OCI-LY7 (cell line): ENCODE data around the gene CNTN1. TPM values are rescaled to one million over a fixed set of nuclear protein-coding genes. Genes with fewer than 3 reads are reported as not detected.

Source experiments
- BruUV-seq: library from RNA; stranded (reverse); fragments of 400-500 nt; replicated peaks from 2 replicates; lab custom pipeline; 2021; lab: Mats Ljungman, UMichigan
- CTCF ChIA-PET: fragments of 300-600 bp; sonication (Branson Sonifier 250); formaldehyde crosslinking; loops from one replicate; lab custom pipeline; 2022; ENCODE audit warnings: antibody characterized with exemption; ENCODE audit not compliant: unreplicated experiment; lab: Charles Lee
- POLR2A ChIA-PET: fragments of 300-600 bp; sonication (Branson Sonifier 250); formaldehyde crosslinking; loops from one replicate; lab custom pipeline; 2022; ENCODE audit warnings: antibody characterized with exemption; lab: Charles Lee
- DNase-seq: peaks from one replicate; pipeline ENCODE4 v3.0.0-alpha.2; 2015; ENCODE audit warnings: low spot score
- H2AFZ ChIP-seq: fragments of 200-600 bp; sonication (generic), shearing (Covaris generic); 2 replicates; pipeline ENCODE4 v1.6.1; 2014; ENCODE audit warnings: mild to moderate bottlenecking, antibody characterized with exemption, low read length, moderate library complexity
- H3K27ac ChIP-seq: fragments of 200-600 bp; sonication (generic); 2 replicates; pipeline ENCODE4 v1.5.1; 2014; ENCODE audit warnings: mixed run types, low read depth, mild to moderate bottlenecking, moderate library complexity, low read length, inconsistent platforms; ENCODE audit not compliant: poor library complexity, severe bottlenecking
- H3K36me3 ChIP-seq: fragments of 200-600 bp; sonication (generic); 2 replicates; pipeline ENCODE4 v1.6.1; 2014; ENCODE audit warnings: mild to moderate bottlenecking, antibody characterized with exemption, low read length, moderate library complexity, mixed read lengths; ENCODE audit not compliant: insufficient read depth
- H3K4me1 ChIP-seq: fragments of 200-600 bp; sonication (generic); 2 replicates; pipeline ENCODE4 v1.5.1; 2014; ENCODE audit warnings: mild to moderate bottlenecking, low read length; ENCODE audit not compliant: insufficient read depth, poor library complexity, severe bottlenecking
- H3K4me2 ChIP-seq: fragments of 200-600 bp; sonication (generic); 2 replicates; pipeline ENCODE4 v1.6.1; 2014; ENCODE audit warnings: mild to moderate bottlenecking, low read length
- H3K4me3 ChIP-seq: fragments of 200-600 bp; sonication (generic); 2 replicates; pipeline ENCODE4 v1.5.1; 2014; ENCODE audit warnings: mild to moderate bottlenecking, low read depth, low read length; ENCODE audit not compliant: poor library complexity, severe bottlenecking
- H3K79me2 ChIP-seq: fragments of 200-600 bp; sonication (generic); 2 replicates; pipeline ENCODE4 v1.6.1; 2016; ENCODE audit warnings: low read depth, mild to moderate bottlenecking, low read length, moderate library complexity, mixed read lengths; ENCODE audit not compliant: insufficient read depth
- H3K9me2 ChIP-seq: fragments of 200-600 bp; sonication (generic); 2 replicates; pipeline ENCODE4 v1.6.1; 2016; ENCODE audit warnings: mild to moderate bottlenecking, low read length, mixed read lengths; ENCODE audit not compliant: insufficient read depth
- H3K9me3 ChIP-seq: fragments of 200-600 bp; sonication (generic); 2 replicates; pipeline ENCODE4 v1.6.1; 2014; ENCODE audit warnings: mild to moderate bottlenecking, mixed run types, low read length, mixed read lengths
- H4K20me1 ChIP-seq: fragments of 200-600 bp; sonication (generic); 2 replicates; pipeline ENCODE4 v1.6.1; 2014; ENCODE audit warnings: mild to moderate bottlenecking, antibody characterized with exemption, low read length, moderate library complexity, mixed read lengths; ENCODE audit not compliant: insufficient read depth
- EZH2phosphoT487 ChIP-seq: fragments of 200-600 bp; sonication (generic); IDR thresholded peaks from 2 replicates; pipeline ENCODE4 v1.6.1; 2018; ENCODE audit warnings: low read depth, borderline replicate concordance, mild to moderate bottlenecking, mixed run types, antibody characterized with exemption, low read length, moderate library complexity, mixed read lengths
- intact Hi-C: fragments of 100-400 bp; cut with micrococcal nuclease; formaldehyde crosslinking; loops from one replicate; pipeline ENCODE4 v1.10.0; 2022; ENCODE audit not compliant: unreplicated experiment
- total RNA-seq, 2 experiments: library from RNA; depleted of rRNA in 1 of 2; stranded (reverse); fragments of >200 nt in 1 of 2; shearing (Covaris generic) in 1 of 2; gene quantifications; 2 replicates each; pipeline ENCODE4 v1.2.3, GENCODE V29; 2014 to 2022
- TF ChIP-seq, protein P1 (sequence below): fragments of 200-600 bp; sonication (generic); conservative IDR thresholded peaks from 2 replicates; pipeline ENCODE4 v1.5.1; 2014; ENCODE audit warnings: mild to moderate bottlenecking, antibody characterized with exemption, low read length, moderate library complexity, mixed read lengths

The CNTN1 gene
- total RNA-seq, 2 experiments from 2014 or later: not detected

DNA sequence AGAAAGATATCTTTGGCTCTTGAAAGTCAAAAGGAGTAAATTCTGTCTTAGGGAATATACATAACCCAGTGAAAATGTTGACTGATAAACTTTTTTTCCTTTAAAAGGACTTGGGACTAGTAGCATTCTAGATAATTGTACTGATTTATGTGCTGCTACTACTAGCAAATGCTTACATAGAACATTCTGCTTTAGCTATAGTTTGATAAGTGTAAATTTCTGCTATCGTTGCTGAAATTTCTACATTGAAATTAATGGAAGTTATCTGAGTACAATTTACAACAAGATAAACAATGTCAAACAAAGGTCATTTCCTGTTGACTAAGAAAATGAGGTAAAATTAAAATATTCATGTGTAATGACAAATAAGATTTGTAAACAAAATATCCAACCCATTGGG, 48.3 kb upstream of the CNTN1 start:
- ChIA-PET CTCF (no interaction called here), POLR2A (no interaction called here)
- no peaks in the 10 kb centered on the region for H4K20me1 ChIP-seq
- DNase-seq: no peak
- H3K4me3 ChIP-seq: no peak overlapping the region
- no peaks in the 10 kb centered on the region for H3K36me3 ChIP-seq
- H3K79me2 ChIP-seq: no peaks in the 10 kb centered on the region
- BruUV-seq: no TSS peak
- no peaks in the 10 kb centered on the region for H3K4me1 ChIP-seq
- no peak overlapping the region for H3K4me2 ChIP-seq
- intact Hi-C loops: no loop called here
- H3K27ac ChIP-seq: no peak overlapping the region
- no peaks in the 10 kb centered on the region for H3K9me2 ChIP-seq
- no peak for TF ChIP-seq EZH2phosphoT487
- TF ChIP-seq, protein P1, sequence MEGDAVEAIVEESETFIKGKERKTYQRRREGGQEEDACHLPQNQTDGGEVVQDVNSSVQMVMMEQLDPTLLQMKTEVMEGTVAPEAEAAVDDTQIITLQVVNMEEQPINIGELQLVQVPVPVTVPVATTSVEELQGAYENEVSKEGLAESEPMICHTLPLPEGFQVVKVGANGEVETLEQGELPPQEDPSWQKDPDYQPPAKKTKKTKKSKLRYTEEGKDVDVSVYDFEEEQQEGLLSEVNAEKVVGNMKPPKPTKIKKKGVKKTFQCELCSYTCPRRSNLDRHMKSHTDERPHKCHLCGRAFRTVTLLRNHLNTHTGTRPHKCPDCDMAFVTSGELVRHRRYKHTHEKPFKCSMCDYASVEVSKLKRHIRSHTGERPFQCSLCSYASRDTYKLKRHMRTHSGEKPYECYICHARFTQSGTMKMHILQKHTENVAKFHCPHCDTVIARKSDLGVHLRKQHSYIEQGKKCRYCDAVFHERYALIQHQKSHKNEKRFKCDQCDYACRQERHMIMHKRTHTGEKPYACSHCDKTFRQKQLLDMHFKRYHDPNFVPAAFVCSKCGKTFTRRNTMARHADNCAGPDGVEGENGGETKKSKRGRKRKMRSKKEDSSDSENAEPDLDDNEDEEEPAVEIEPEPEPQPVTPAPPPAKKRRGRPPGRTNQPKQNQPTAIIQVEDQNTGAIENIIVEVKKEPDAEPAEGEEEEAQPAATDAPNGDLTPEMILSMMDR: no peak
- no peaks in the 10 kb centered on the region for H3K9me3 ChIP-seq
- no peak overlapping the region for H2AFZ ChIP-seq

DNA sequence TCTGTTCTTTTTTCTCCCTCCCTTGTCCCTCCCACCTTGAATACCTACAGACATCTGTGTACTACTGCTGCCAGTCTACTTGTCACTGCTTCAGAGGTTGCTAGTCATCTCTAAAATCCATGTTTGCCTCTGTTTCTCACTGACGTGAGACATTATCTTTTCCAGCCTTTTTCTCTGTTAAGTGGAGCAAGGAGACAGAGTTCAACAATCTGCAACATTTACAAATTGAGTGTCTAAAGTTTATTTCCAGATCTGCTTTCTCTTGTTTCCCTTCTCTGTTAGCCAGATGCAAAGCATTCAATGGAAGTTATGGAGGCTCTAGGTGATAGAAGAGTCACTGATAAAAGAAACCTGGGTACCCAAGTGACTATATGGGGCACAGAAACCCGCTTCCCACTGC, 47.5 kb upstream of the CNTN1 start:
- Histone ChIP-seq H4K20me1 (no peaks in the 10 kb centered on the region), H3K4me3 (no peak overlapping the region), H3K9me3 (no peaks in the 10 kb centered on the region), H3K36me3 (no peaks in the 10 kb centered on the region), H2AFZ (no peak overlapping the region), H3K4me2 (no peak overlapping the region), H3K27ac (no peak overlapping the region), H3K4me1 (no peaks in the 10 kb centered on the region), H3K9me2 (no peaks in the 10 kb centered on the region), H3K79me2 (no peaks in the 10 kb centered on the region)
- DNase-seq: no peak
- ChIA-PET POLR2A (no interaction called here), CTCF (no interaction called here)
- no peak for TF ChIP-seq EZH2phosphoT487
- TF ChIP-seq, protein P1: no peak
- intact Hi-C loops: no loop called here
- BruUV-seq: no TSS peak

DNA sequence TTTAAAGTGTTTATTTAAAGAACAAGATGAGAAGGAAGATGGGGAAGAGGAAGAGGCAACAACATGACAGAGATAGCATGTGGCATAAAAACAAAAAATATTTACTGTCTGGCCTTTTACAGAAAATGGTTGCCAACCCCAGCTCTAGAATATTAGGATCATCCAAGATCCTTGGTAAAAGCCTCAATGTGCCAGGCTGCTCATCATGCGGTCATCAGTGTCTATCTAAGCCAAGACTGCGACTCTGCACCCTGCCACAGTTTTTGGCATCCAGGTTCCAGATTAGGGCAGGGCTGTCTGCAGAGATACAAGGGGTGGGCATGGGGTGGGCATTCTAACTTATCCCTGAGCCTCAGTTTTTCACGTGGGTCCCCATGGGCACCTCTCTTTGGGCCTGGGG, 46.9 kb upstream of the CNTN1 start:
- POLR2A ChIA-PET: no interaction called here
- intact Hi-C loops: no loop called here
- Histone ChIP-seq H3K27ac (no peak overlapping the region), H3K79me2 (no peaks in the 10 kb centered on the region), H4K20me1 (no peaks in the 10 kb centered on the region), H3K4me3 (no peak overlapping the region), H3K9me2 (no peaks in the 10 kb centered on the region), H3K4me2 (no peak overlapping the region), H3K9me3 (no peaks in the 10 kb centered on the region), H3K4me1 (no peaks in the 10 kb centered on the region), H2AFZ (no peak overlapping the region), H3K36me3 (no peaks in the 10 kb centered on the region)
- TF ChIP-seq, protein P1: no peak
- CTCF ChIA-PET: no interaction called here
- BruUV-seq: no TSS peak
- DNase-seq: no peak
